ENCODE measurements around the gene PEDS1. TPM values are rescaled to one million over a fixed set of nuclear protein-coding genes. Genes with fewer than 3 reads are reported as not detected.

PEDS1 gene
- total and polyA plus RNA-seq, 2 of the 13 experiments (the other 11 are each of a cell fraction or from before 2014, with no cell fraction given): 30.5 to 93.9 TPM

DNA sequence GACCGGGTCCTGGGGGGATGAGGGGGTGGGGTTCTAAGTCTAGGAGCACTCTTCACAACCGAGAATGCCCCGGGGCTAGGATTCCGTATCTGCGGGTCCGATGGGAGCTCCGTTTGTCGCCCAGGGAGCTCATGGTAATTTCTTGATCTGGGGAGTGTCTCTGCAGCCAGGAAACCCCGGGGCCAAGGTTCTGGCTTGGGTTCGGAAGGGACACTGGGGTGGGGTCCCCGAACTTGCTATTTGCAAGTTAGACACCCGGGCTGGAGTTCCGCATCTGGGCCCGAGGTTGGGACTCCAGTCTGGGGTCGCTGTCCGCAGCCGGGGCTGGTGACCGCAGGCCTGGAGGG is 397 bp downstream of the PEDS1 start (continued):
- TF ChIP-seq, protein P1, sequence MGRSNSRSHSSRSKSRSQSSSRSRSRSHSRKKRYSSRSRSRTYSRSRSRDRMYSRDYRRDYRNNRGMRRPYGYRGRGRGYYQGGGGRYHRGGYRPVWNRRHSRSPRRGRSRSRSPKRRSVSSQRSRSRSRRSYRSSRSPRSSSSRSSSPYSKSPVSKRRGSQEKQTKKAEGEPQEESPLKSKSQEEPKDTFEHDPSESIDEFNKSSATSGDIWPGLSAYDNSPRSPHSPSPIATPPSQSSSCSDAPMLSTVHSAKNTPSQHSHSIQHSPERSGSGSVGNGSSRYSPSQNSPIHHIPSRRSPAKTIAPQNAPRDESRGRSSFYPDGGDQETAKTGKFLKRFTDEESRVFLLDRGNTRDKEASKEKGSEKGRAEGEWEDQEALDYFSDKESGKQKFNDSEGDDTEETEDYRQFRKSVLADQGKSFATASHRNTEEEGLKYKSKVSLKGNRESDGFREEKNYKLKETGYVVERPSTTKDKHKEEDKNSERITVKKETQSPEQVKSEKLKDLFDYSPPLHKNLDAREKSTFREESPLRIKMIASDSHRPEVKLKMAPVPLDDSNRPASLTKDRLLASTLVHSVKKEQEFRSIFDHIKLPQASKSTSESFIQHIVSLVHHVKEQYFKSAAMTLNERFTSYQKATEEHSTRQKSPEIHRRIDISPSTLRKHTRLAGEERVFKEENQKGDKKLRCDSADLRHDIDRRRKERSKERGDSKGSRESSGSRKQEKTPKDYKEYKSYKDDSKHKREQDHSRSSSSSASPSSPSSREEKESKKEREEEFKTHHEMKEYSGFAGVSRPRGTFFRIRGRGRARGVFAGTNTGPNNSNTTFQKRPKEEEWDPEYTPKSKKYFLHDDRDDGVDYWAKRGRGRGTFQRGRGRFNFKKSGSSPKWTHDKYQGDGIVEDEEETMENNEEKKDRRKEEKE (IDR thresholded peaks at IDR 0.05): no peak
- no peak for TF ChIP-seq ZNF644 (CRISPR knock-in tag; IDR thresholded peaks at IDR 0.05; ENCODE audit: low read depth)
- TF ChIP-seq, protein P2, sequence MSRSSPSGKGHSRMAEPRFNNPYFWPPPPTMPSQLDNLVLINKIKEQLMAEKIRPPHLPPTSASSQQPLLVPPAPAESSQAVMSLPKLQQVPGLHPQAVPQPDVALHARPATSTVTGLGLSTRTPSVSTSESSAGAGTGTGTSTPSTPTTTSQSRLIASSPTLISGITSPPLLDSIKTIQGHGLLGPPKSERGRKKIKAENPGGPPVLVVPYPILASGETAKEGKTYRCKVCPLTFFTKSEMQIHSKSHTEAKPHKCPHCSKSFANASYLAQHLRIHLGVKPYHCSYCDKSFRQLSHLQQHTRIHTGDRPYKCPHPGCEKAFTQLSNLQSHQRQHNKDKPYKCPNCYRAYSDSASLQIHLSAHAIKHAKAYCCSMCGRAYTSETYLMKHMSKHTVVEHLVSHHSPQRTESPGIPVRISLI (CRISPR knock-in tag; IDR thresholded peaks at IDR 0.05; ENCODE audit: borderline replicate concordance): no peak
- no peak for TF ChIP-seq SETDB1 (CRISPR knock-in tag; IDR thresholded peaks at IDR 0.05; ENCODE audit: borderline replicate concordance)
- TF ChIP-seq, protein P3, sequence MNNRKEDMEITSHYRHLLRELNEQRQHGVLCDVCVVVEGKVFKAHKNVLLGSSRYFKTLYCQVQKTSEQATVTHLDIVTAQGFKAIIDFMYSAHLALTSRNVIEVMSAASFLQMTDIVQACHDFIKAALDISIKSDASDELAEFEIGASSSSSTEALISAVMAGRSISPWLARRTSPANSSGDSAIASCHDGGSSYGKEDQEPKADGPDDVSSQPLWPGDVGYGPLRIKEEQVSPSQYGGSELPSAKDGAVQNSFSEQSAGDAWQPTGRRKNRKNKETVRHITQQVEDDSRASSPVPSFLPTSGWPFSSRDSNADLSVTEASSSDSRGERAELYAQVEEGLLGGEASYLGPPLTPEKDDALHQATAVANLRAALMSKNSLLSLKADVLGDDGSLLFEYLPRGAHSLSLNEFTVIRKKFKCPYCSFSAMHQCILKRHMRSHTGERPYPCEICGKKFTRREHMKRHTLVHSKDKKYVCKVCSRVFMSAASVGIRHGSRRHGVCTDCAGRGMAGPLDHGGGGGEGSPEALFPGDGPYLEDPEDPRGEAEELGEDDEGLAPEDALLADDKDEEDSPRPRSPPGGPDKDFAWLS (CRISPR knock-in tag; IDR thresholded peaks at IDR 0.05; ENCODE audit: borderline replicate concordance): no peak
- TF ChIP-seq BRD4 (CRISPR knock-in tag; IDR thresholded peaks at IDR 0.05): peak; percentile 51; the same call in 1 of the 2 replicates
- TF ChIP-seq ZNF235 (CRISPR knock-in tag; IDR thresholded peaks at IDR 0.05; ENCODE audit: borderline replicate concordance): no peak
- TF ChIP-seq, protein P4, sequence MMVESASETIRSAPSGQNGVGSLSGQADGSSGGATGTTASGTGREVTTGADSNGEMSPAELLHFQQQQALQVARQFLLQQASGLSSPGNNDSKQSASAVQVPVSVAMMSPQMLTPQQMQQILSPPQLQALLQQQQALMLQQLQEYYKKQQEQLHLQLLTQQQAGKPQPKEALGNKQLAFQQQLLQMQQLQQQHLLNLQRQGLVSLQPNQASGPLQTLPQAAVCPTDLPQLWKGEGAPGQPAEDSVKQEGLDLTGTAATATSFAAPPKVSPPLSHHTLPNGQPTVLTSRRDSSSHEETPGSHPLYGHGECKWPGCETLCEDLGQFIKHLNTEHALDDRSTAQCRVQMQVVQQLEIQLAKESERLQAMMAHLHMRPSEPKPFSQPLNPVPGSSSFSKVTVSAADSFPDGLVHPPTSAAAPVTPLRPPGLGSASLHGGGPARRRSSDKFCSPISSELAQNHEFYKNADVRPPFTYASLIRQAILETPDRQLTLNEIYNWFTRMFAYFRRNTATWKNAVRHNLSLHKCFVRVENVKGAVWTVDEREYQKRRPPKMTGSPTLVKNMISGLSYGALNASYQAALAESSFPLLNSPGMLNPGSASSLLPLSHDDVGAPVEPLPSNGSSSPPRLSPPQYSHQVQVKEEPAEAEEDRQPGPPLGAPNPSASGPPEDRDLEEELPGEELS (CRISPR knock-in tag; IDR thresholded peaks at IDR 0.05): no peak
- no peak for TF ChIP-seq KLF12 (CRISPR knock-in tag; IDR thresholded peaks at IDR 0.05; ENCODE audit: borderline replicate concordance)
- no peak for TF ChIP-seq ZNF121 (CRISPR knock-in tag; IDR thresholded peaks at IDR 0.05)
- no peak for TF ChIP-seq GTF2F1 (IDR thresholded peaks at IDR 0.05; ENCODE audit: low read length)
- no peak for TF ChIP-seq ZNF746 (CRISPR knock-in tag; IDR thresholded peaks at IDR 0.05)
- TF ChIP-seq EZH2 (conservative IDR thresholded peaks at IDR 0.05; ENCODE audit: low read depth, low read length): no peak
- TF ChIP-seq, protein P5, sequence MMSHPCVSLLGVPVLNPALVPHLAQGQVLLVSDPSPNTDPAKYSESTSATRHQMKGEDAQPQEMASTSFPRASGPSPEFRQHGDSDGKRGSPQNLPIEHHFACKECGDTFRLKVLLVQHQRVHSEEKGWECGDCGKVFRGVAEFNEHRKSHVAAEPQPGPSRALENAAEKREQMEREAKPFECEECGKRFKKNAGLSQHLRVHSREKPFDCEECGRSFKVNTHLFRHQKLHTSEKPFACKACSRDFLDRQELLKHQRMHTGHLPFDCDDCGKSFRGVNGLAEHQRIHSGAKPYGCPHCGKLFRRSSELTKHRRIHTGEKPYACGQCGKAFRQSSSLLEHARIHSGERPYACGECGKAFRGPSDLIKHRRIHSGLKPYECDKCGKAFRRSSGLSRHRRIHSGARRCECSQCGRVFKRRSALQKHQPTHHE (CRISPR knock-in tag; IDR thresholded peaks at IDR 0.05; ENCODE audit: borderline replicate concordance): 0 out of 2 replicates have a peak, but pooled peaks have one; percentile 9

Data from HepG2 (cell line).